GM12878 (cell line): Measurements from ENCODE around the gene STK11. TPM values are rescaled to one million over a fixed set of nuclear protein-coding genes. Genes with fewer than 3 reads are reported as not detected.

Experiments
- BACH1 ChIP-seq: fragments of 450-650 bp; IDR thresholded peaks from 2 replicates; pipeline ENCODE4 v1.6.1; 2017; ENCODE audit warnings: mild to moderate bottlenecking, borderline replicate concordance
- BCL11A ChIP-seq: IDR thresholded peaks from 2 replicates; pipeline ENCODE4 v1.6.1; 2011; ENCODE audit warnings: low read depth, low read length
- CHD1 ChIP-seq: IDR thresholded peaks from 2 replicates; pipeline ENCODE4 v1.6.1; 2012; ENCODE audit warnings: low read depth, low read length, improper control_type of control experiment
- DPF2 ChIP-seq: fragments of 450-650 bp; IDR thresholded peaks from 2 replicates; pipeline ENCODE4 v1.6.1; 2017; ENCODE audit warnings: mild to moderate bottlenecking
- KDM1A ChIP-seq: fragments of 200-600 bp; sonication (generic); IDR thresholded peaks from 2 replicates; pipeline ENCODE4 v1.6.1; 2016; ENCODE audit warnings: borderline replicate concordance
- NR2C1 ChIP-seq: fragments of 450-650 bp; IDR thresholded peaks from 2 replicates; pipeline ENCODE4 v1.6.1; 2017; ENCODE audit warnings: antibody characterized with exemption, mild to moderate bottlenecking, moderate library complexity
- PAX5 ChIP-seq: IDR thresholded peaks from 2 replicates; pipeline ENCODE4 v1.6.1; 2011; ENCODE audit warnings: low read depth, low read length, borderline replicate concordance
- PML ChIP-seq: IDR thresholded peaks from 2 replicates; pipeline ENCODE4 v1.6.1; 2012; ENCODE audit warnings: low read length, inconsistent platforms
- RAD51 ChIP-seq: fragments of 450-650 bp; IDR thresholded peaks from 2 replicates; pipeline ENCODE4 v1.6.1; 2016; ENCODE audit warnings: moderate library complexity, mild to moderate bottlenecking, inconsistent platforms
- SREBF1 ChIP-seq: IDR thresholded peaks from 2 replicates; pipeline ENCODE4 v1.6.1; 2012; ENCODE audit warnings: mild to moderate bottlenecking, low read length
- SREBF2 ChIP-seq: IDR thresholded peaks from 2 replicates; pipeline ENCODE4 v1.6.1; 2012; ENCODE audit warnings: mild to moderate bottlenecking, low read length
- TCF3 ChIP-seq: IDR thresholded peaks from 2 replicates; pipeline ENCODE4 v1.6.1; 2012; ENCODE audit warnings: low read depth, mild to moderate bottlenecking, low read length, borderline replicate concordance; ENCODE audit not compliant: insufficient read depth
- ZNF207 ChIP-seq: fragments of 450-650 bp; IDR thresholded peaks from 2 replicates; pipeline ENCODE4 v1.6.1; 2014; ENCODE audit warnings: antibody characterized with exemption, mild to moderate bottlenecking, borderline replicate concordance
- polyA plus RNA-seq, 11 experiments: library from polyadenylated mRNA; depleted of rRNA in 4 of 11; unstranded in 6 of 11; stranded (reverse) in 5 of 11; fragments of >200 nt; fragmentation: Nextera tagmentation in 4 of 11; fragmentation: Illumina TruSeq in 1 of 11; extraction: Ambion mirVana in 4 of 11; extraction: Trizol in 1 of 11; gene quantifications; 1 replicate in 1 of 11; 2 replicates in 10 of 11; pipeline versions ENCODE4 v1.2.1 to v1.2.3, GENCODE V29; 2011 to 2016; ENCODE audit warnings: inconsistent platforms in 2 of 11, missing spikeins in 2 of 11, low read depth in 1 of 11
- total RNA-seq, 4 experiments: library from RNA; depleted of rRNA in 3 of 4; stranded (reverse); fragments of >200 nt in 3 of 4; fragmentation: Illumina TruSeq in 1 of 4; extraction: Trizol in 1 of 4; gene quantifications; 2 replicates each; pipeline versions ENCODE4 v1.2.1 to v1.2.3, GENCODE V29; 2013 to 2021
- TF ChIP-seq, protein P1 (sequence below): fragments of 450-650 bp; formaldehyde crosslinking; IDR thresholded peaks from 2 replicates; pipeline ENCODE4 v1.4.0; 2022; ENCODE audit warnings: mild to moderate bottlenecking, moderate library complexity
- TF ChIP-seq, protein P2 (sequence below): IDR thresholded peaks from 2 replicates; pipeline ENCODE4 v1.6.1; 2011; ENCODE audit warnings: low read depth, low read length, improper control_type of control experiment, borderline replicate concordance
- TF ChIP-seq, protein P3 (sequence below): IDR thresholded peaks from 2 replicates; pipeline ENCODE4 v1.6.1; 2011; ENCODE audit warnings: mild to moderate bottlenecking, low read depth, low read length, moderate library complexity; ENCODE audit not compliant: insufficient replicate concordance
- TF ChIP-seq, protein P4 (sequence below): IDR thresholded peaks from 2 replicates; pipeline ENCODE4 v1.6.1; 2011; ENCODE audit warnings: low read depth, mild to moderate bottlenecking, low read length, moderate library complexity, borderline replicate concordance; ENCODE audit errors: extremely low read depth
- TF ChIP-seq, protein P5 (sequence below): fragments of 450-650 bp; IDR thresholded peaks from 2 replicates; pipeline ENCODE4 v1.6.1; 2017; ENCODE audit warnings: antibody characterized with exemption, mild to moderate bottlenecking, moderate library complexity

The STK11 gene
- total and polyA plus RNA-seq, 10 of the 15 experiments (the other 5 are each of a cell fraction or from before 2014, with no cell fraction given): 0.33 to 71.0 (median 23.8) TPM

DNA sequence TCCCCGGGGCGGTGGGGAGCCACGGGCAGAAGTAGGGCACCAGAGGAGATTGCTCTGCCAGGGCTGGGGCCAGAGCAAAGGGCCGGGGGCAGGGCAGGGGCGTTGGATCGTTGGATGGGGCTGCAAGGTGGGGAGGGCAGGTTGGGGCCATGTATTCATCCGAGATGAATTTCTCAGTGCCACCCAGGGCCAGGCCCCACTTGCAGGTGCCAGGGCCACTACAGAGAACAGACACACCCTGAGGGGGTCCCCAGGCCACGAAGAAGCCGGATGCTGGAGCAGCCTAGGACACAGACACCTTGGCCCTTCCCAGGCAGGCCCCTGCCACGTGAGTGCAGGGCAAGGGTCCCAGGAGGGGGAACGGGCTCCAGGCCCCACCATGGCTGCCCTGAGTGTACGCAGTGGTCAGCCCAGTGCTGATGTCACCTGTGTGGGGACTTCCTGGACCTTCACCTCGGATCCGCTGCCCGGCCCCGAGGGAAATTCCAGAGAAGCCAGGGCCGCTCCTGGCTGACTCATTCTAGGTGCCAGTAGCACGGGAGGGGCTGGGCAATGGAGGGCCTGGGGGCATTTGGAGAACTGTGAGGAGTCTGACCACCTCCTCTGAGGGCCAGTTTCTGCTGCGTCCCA, 21.9 kb upstream of the STK11 start (continued):
- TF ChIP-seq, protein P1, sequence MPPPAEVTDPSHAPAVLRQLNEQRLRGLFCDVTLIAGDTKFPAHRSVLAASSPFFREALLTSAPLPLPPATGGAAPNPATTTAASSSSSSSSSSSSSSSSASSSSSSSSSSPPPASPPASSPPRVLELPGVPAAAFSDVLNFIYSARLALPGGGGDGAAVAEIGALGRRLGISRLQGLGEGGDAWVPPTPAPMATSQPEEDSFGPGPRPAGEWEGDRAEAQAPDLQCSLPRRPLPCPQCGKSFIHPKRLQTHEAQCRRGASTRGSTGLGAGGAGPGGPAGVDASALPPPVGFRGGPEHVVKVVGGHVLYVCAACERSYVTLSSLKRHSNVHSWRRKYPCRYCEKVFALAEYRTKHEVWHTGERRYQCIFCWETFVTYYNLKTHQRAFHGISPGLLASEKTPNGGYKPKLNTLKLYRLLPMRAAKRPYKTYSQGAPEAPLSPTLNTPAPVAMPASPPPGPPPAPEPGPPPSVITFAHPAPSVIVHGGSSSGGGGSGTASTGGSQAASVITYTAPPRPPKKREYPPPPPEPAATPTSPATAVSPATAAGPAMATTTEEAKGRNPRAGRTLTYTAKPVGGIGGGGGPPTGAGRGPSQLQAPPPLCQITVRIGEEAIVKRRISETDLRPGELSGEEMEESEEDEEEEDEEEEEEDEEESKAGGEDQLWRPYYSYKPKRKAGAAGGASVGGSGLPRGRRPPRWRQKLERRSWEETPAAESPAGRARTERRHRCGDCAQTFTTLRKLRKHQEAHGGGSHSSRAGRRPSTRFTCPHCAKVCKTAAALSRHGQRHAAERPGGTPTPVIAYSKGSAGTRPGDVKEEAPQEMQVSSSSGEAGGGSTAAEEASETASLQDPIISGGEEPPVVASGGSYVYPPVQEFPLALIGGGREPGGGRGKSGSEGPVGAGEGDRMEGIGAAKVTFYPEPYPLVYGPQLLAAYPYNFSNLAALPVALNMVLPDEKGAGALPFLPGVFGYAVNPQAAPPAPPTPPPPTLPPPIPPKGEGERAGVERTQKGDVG (CRISPR knock-in tag): no peak
- no peak for TF ChIP-seq RAD51
- TF ChIP-seq, protein P2, sequence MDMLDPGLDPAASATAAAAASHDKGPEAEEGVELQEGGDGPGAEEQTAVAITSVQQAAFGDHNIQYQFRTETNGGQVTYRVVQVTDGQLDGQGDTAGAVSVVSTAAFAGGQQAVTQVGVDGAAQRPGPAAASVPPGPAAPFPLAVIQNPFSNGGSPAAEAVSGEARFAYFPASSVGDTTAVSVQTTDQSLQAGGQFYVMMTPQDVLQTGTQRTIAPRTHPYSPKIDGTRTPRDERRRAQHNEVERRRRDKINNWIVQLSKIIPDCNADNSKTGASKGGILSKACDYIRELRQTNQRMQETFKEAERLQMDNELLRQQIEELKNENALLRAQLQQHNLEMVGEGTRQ: no peak
- TF ChIP-seq PML: no peak
- no peak for TF ChIP-seq KDM1A
- TF ChIP-seq, protein P3, sequence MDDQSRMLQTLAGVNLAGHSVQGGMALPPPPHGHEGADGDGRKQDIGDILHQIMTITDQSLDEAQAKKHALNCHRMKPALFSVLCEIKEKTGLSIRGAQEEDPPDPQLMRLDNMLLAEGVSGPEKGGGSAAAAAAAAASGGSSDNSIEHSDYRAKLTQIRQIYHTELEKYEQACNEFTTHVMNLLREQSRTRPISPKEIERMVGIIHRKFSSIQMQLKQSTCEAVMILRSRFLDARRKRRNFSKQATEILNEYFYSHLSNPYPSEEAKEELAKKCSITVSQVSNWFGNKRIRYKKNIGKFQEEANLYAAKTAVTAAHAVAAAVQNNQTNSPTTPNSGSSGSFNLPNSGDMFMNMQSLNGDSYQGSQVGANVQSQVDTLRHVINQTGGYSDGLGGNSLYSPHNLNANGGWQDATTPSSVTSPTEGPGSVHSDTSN: no peak
- peak; percentile 59 for TF ChIP-seq PAX5
- TF ChIP-seq SREBF2: no peak
- peak; percentile 97 for TF ChIP-seq DPF2
- TF ChIP-seq, protein P4, sequence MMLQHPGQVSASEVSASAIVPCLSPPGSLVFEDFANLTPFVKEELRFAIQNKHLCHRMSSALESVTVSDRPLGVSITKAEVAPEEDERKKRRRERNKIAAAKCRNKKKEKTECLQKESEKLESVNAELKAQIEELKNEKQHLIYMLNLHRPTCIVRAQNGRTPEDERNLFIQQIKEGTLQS: no peak
- no peak for TF ChIP-seq CHD1
- TF ChIP-seq BCL11A: peak; percentile 62; the same call in 1 of the 2 replicates
- TF ChIP-seq SREBF1: no peak
- TF ChIP-seq, protein P5, sequence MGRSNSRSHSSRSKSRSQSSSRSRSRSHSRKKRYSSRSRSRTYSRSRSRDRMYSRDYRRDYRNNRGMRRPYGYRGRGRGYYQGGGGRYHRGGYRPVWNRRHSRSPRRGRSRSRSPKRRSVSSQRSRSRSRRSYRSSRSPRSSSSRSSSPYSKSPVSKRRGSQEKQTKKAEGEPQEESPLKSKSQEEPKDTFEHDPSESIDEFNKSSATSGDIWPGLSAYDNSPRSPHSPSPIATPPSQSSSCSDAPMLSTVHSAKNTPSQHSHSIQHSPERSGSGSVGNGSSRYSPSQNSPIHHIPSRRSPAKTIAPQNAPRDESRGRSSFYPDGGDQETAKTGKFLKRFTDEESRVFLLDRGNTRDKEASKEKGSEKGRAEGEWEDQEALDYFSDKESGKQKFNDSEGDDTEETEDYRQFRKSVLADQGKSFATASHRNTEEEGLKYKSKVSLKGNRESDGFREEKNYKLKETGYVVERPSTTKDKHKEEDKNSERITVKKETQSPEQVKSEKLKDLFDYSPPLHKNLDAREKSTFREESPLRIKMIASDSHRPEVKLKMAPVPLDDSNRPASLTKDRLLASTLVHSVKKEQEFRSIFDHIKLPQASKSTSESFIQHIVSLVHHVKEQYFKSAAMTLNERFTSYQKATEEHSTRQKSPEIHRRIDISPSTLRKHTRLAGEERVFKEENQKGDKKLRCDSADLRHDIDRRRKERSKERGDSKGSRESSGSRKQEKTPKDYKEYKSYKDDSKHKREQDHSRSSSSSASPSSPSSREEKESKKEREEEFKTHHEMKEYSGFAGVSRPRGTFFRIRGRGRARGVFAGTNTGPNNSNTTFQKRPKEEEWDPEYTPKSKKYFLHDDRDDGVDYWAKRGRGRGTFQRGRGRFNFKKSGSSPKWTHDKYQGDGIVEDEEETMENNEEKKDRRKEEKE: no peak
- TF ChIP-seq TCF3: no peak
- TF ChIP-seq BACH1: 0 out of 2 replicates have a peak, but pooled peaks have one; percentile 40
- TF ChIP-seq ZNF207: no peak
- 0 out of 2 replicates have a peak, but pooled peaks have one; percentile 16 for TF ChIP-seq NR2C1
